Measurements from ENCODE around the gene IRAK2.

- TF ChIP-seq CTCF (IDR thresholded peaks at IDR 0.05; ENCODE audit: low read depth, low read length) (no peak), POLR2A (IDR thresholded peaks at IDR 0.05; ENCODE audit: extremely low read depth, insufficient read length) (no peak)
Observed at GRCh38 chr3:10259798-10260197, 95.1 kb downstream of the IRAK2 start.
